ENCODE measurements around the gene PCSK4. TPM values are rescaled to one million over a fixed set of nuclear protein-coding genes. Genes with fewer than 3 reads are reported as not detected.

The PCSK4 gene
- total RNA-seq, 4 donors from 2014 or later = 2.8 to 10.4 (median 6.3) TPM

- no peak overlapping the region for H3K27ac ChIP-seq
- no peak for DNase-seq
- H3K27me3 ChIP-seq = peaks cover 8% of the 10 kb centered on the region
- TF ChIP-seq CTCF (IDR thresholded peaks at IDR 0.05) = no peak
- no peak for TF ChIP-seq POLR2A (IDR thresholded peaks at IDR 0.05)
- WGBS, 2 donors = 21 to 22% methylated on average over 14 to 20 of the region's 48 CpGs
- no peak overlapping the region for H3K4me3 ChIP-seq (replicated peaks in 1 of 3)
- H3K9me3 ChIP-seq = no peaks in the 10 kb centered on the region
- intact Hi-C loops (cut with DNase I) = no loop called here
- peaks cover 5 to 18% of the 10 kb centered on the region in 2 donors for H3K4me1 ChIP-seq
- no peaks in the 10 kb centered on the region for H3K36me3 ChIP-seq
Observed at GRCh38 chr19:1457031-1457739, 33.0 kb downstream of the PCSK4 start.

GRCh38 chr19:1456121-1456900 is 33.8 kb downstream of the PCSK4 start:
- Histone ChIP-seq H3K4me1 (peaks cover 5 to 18% of the 10 kb centered on the region in 2 donors), H3K4me3 (replicated peaks in 1 of 3) (no peak overlapping the region), H3K36me3 (no peaks in the 10 kb centered on the region), H3K9me3 (no peaks in the 10 kb centered on the region), H3K27me3 (peaks cover 16% of the 10 kb centered on the region), H3K27ac (no peak overlapping the region)
- DNase-seq = no peak
- TF ChIP-seq POLR2A (IDR thresholded peaks at IDR 0.05) (no peak), CTCF (IDR thresholded peaks at IDR 0.05) (no peak)
- 44 to 53% methylated on average over 18 to 27 of the region's 43 CpGs for WGBS, 2 donors
- intact Hi-C loops (cut with DNase I) = no loop called here

GRCh38 chr19:1455336-1456120 is 34.6 kb downstream of the PCSK4 start:
- peaks cover 19% of the 10 kb centered on the region for H3K27me3 ChIP-seq
- no peak for TF ChIP-seq CTCF (IDR thresholded peaks at IDR 0.05)
- no peak for TF ChIP-seq POLR2A (IDR thresholded peaks at IDR 0.05)
- DNase-seq = no peak
- no peaks in the 10 kb centered on the region for H3K36me3 ChIP-seq
- H3K4me3 ChIP-seq (replicated peaks in 1 of 3) = no peak overlapping the region
- no peaks in the 10 kb centered on the region for H3K9me3 ChIP-seq
- WGBS, 2 donors = 5 to 10% methylated on average over 28 to 32 of the region's 42 CpGs
- H3K4me1 ChIP-seq = peaks cover 5 to 18% of the 10 kb centered on the region in 2 donors
- H3K27ac ChIP-seq = no peak overlapping the region
- intact Hi-C loops (cut with DNase I) = no loop called here

GRCh38 chr19:1455002-1455335 is 35.2 kb downstream of the PCSK4 start:
- peaks cover 5 to 18% of the 10 kb centered on the region in 2 donors for H3K4me1 ChIP-seq
- intact Hi-C loops (cut with DNase I) = no loop called here
- H3K4me3 ChIP-seq (replicated peaks in 1 of 3) = no peak overlapping the region
- WGBS, 2 donors = 14 to 20% methylated on average over 8 to 22 of the region's 22 CpGs
- no peak overlapping the region for H3K27ac ChIP-seq
- H3K27me3 ChIP-seq = peaks cover 25% of the 10 kb centered on the region
- DNase-seq = no peak
- no peaks in the 10 kb centered on the region for H3K9me3 ChIP-seq
- no peak for TF ChIP-seq POLR2A (IDR thresholded peaks at IDR 0.05)
- no peak for TF ChIP-seq CTCF (IDR thresholded peaks at IDR 0.05)
- H3K36me3 ChIP-seq = no peaks in the 10 kb centered on the region
